Measurements from ENCODE around the gene H19.

H19 gene

GRCh38 chr11:1964348-1964747, 33.3 kb downstream of the H19 start:
- H3K4me3 ChIP-seq (ENCODE audit: low read depth, low read length): no peak overlapping the region
- no peak for TF ChIP-seq CTCF (IDR thresholded peaks at IDR 0.05; ENCODE audit: control insufficient read depth, extremely low read depth, insufficient read depth)
- no peak for DNase-seq (ENCODE audit: low read depth)

- TF ChIP-seq CTCF (IDR thresholded peaks at IDR 0.05; ENCODE audit: control insufficient read depth, extremely low read depth, insufficient read depth): no peak
- no peak overlapping the region for H3K4me3 ChIP-seq (ENCODE audit: low read depth, low read length)
- DNase-seq (ENCODE audit: low read depth): no peak
Observed at GRCh38 chr11:1963864-1964263, 33.8 kb downstream of the H19 start.

- DNase-seq (ENCODE audit: low read depth): no peak
- TF ChIP-seq CTCF (IDR thresholded peaks at IDR 0.05; ENCODE audit: control insufficient read depth, extremely low read depth, insufficient read depth): no peak
- H3K4me3 ChIP-seq (ENCODE audit: low read depth, low read length): no peak overlapping the region
Observed at GRCh38 chr11:1959786-1960185, 37.9 kb downstream of the H19 start.

GRCh38 chr11:1958367-1958766, 39.3 kb downstream of the H19 start:
- no peak for DNase-seq (ENCODE audit: low read depth)
- no peak for TF ChIP-seq CTCF (IDR thresholded peaks at IDR 0.05; ENCODE audit: control insufficient read depth, extremely low read depth, insufficient read depth)
- no peak overlapping the region for H3K4me3 ChIP-seq (ENCODE audit: low read depth, low read length)

- 0 out of 2 replicates have a peak, but pooled peaks have one; percentile 19 for TF ChIP-seq CTCF (IDR thresholded peaks at IDR 0.05; ENCODE audit: control insufficient read depth, extremely low read depth, insufficient read depth)
- H3K4me3 ChIP-seq (ENCODE audit: low read depth, low read length): no peak overlapping the region
- DNase-seq (ENCODE audit: low read depth): no peak
Observed at GRCh38 chr11:1953489-1954266, 44.0 kb downstream of the H19 start.

GRCh38 chr11:1952806-1953482, 44.7 kb downstream of the H19 start:
- no peak for TF ChIP-seq CTCF (IDR thresholded peaks at IDR 0.05; ENCODE audit: control insufficient read depth, extremely low read depth, insufficient read depth)

More at GRCh38 chr11:1952806-1953482, 44.7 kb downstream of the H19 start:
- H3K4me3 ChIP-seq (ENCODE audit: low read depth, low read length): no peak overlapping the region
- no peak for DNase-seq (ENCODE audit: low read depth)
